ENCODE measurements around the gene SCD. TPM values are rescaled to one million over a fixed set of nuclear protein-coding genes. Genes with fewer than 3 reads are reported as not detected.

The SCD gene
- total RNA-seq, 1 donor from 2014 or later = 278 TPM

- H3K4me1 Mint-ChIP-seq (ENCODE audit: low read depth) = peaks cover 13% of the 10 kb centered on the region
- DNase-seq (ENCODE audit: low spot score) = no peak
- H3K9me3 Mint-ChIP-seq = no peaks in the 10 kb centered on the region
- intact Hi-C loops (cut with micrococcal nuclease) = no loop called here
- peaks cover 2% of the 10 kb centered on the region for H3K36me3 Mint-ChIP-seq (ENCODE audit: low read depth)
- H3K27me3 Mint-ChIP-seq (ENCODE audit: low read depth) = no peaks in the 10 kb centered on the region
- no peak overlapping the region for H3K4me3 Mint-ChIP-seq (ENCODE audit: low read depth)
- no peak overlapping the region for H3K27ac Mint-ChIP-seq
Observed at GRCh38 chr10:100395626-100396025, 48.6 kb downstream of the SCD start.

GRCh38 chr10:100396605-100397004 is 49.6 kb downstream of the SCD start:
- H3K36me3 Mint-ChIP-seq (ENCODE audit: low read depth) = peaks cover 2% of the 10 kb centered on the region
- no peak overlapping the region for H3K4me3 Mint-ChIP-seq (ENCODE audit: low read depth)
- no peak overlapping the region for H3K27ac Mint-ChIP-seq
- H3K4me1 Mint-ChIP-seq (ENCODE audit: low read depth) = peaks cover 7% of the 10 kb centered on the region
- no peaks in the 10 kb centered on the region for H3K27me3 Mint-ChIP-seq (ENCODE audit: low read depth)
- DNase-seq (ENCODE audit: low spot score) = no peak
- intact Hi-C loops (cut with micrococcal nuclease) = no loop called here
- H3K9me3 Mint-ChIP-seq = no peaks in the 10 kb centered on the region

GRCh38 chr10:100401631-100402328 is 54.7 kb downstream of the SCD start:
- no peak overlapping the region for H3K27ac Mint-ChIP-seq
- no peak overlapping the region for H3K4me3 Mint-ChIP-seq (ENCODE audit: low read depth)
- H3K36me3 Mint-ChIP-seq (ENCODE audit: low read depth) = no peaks in the 10 kb centered on the region
- intact Hi-C loops (cut with micrococcal nuclease) = no loop called here
- no peaks in the 10 kb centered on the region for H3K4me1 Mint-ChIP-seq (ENCODE audit: low read depth)
- H3K9me3 Mint-ChIP-seq = no peaks in the 10 kb centered on the region
- no peaks in the 10 kb centered on the region for H3K27me3 Mint-ChIP-seq (ENCODE audit: low read depth)
- no peak for DNase-seq (ENCODE audit: low spot score)

GRCh38 chr10:100403734-100404133 is 56.7 kb downstream of the SCD start:
- intact Hi-C loops (cut with micrococcal nuclease) = no loop called here
- no peak overlapping the region for H3K4me3 Mint-ChIP-seq (ENCODE audit: low read depth)

GRCh38 chr10:100413173-100413572 is 66.1 kb downstream of the SCD start:
- Mint-ChIP-seq H3K27me3 (ENCODE audit: low read depth) (peaks cover 11% of the 10 kb centered on the region), H3K27ac (no peak overlapping the region), H3K9me3 (no peaks in the 10 kb centered on the region), H3K4me1 (ENCODE audit: low read depth) (peaks cover 1% of the 10 kb centered on the region), H3K4me3 (ENCODE audit: low read depth) (no peak overlapping the region), H3K36me3 (ENCODE audit: low read depth) (no peaks in the 10 kb centered on the region)
- DNase-seq (ENCODE audit: low spot score) = no peak
- intact Hi-C loops (cut with micrococcal nuclease) = no loop called here

More at GRCh38 chr10:100403734-100404133, 56.7 kb downstream of the SCD start:
- Mint-ChIP-seq H3K27me3 (ENCODE audit: low read depth) (peaks cover 2% of the 10 kb centered on the region), H3K27ac (no peak overlapping the region), H3K9me3 (no peaks in the 10 kb centered on the region), H3K36me3 (ENCODE audit: low read depth) (no peaks in the 10 kb centered on the region), H3K4me1 (ENCODE audit: low read depth) (no peaks in the 10 kb centered on the region)
- DNase-seq (ENCODE audit: low spot score) = no peak

Other genes starting within 250 kb of the SCD start
- 18.2 and 19.4 TPM in 2 replicates for gene ERLIN1, start 161.2 kb upstream of the SCD start, total RNA-seq
- 31.2 and 33.1 TPM in 2 replicates for gene CHUK, start 117.6 kb upstream of the SCD start, total RNA-seq
- 41.4 and 44.7 TPM in 2 replicates for gene CWF19L1, start 79.6 kb upstream of the SCD start, total RNA-seq
- gene BLOC1S2, start 60.6 kb upstream of the SCD start, total RNA-seq = 49.1 and 56.3 TPM in 2 replicates
- not detected in 2 replicates for gene PKD2L1, start 17.0 kb upstream of the SCD start, total RNA-seq
- 0.14 and 0.21 TPM in 2 replicates for gene WNT8B, start 115.8 kb downstream of the SCD start, total RNA-seq
- 57.4 and 60.6 TPM in 2 replicates for gene SEC31B, start 172.6 kb downstream of the SCD start, total RNA-seq
- gene NDUFB8, start 182.6 kb downstream of the SCD start, total RNA-seq = 278 and 283 TPM in 2 replicates
- 46.7 and 47.9 TPM in 2 replicates for gene HIF1AN, start 188.7 kb downstream of the SCD start, total RNA-seq

Measured in activated T-helper 2 cell treated with anti-CD3 and anti-CD28 coated beads, Interferon-gamma antibody, Interleukin-2, Interleukin-4, amounts not matched to agents 10 μg/mL and 5 μg/mL and 100 μg/mL, durations not matched to agents 14 hours and 24 hours and 36 hours (primary cell).